CD4-positive, alpha-beta T cell (primary cell): ENCODE data around the gene ELF2. TPM values are rescaled to one million over a fixed set of nuclear protein-coding genes. Genes with fewer than 3 reads are reported as not detected.
"Not testable (repeated sequence)": the region's sequence is repeated elsewhere in the genome, so short reads cannot be mapped to it uniquely, and the experiment has no call there.

Experiments used
- ATAC-seq: fragments of 200-7000 bp; cut with Tn5 transposase; one replicate; pipeline ENCODE4 v1.10.0; 2022; ENCODE audit warnings: mild to moderate bottlenecking; ENCODE audit not compliant: poor library complexity
- CTCF ChIA-PET: fragments of 350-600 bp; sonication (Branson Sonifier 250); formaldehyde crosslinking; loops from one replicate; lab custom pipeline; 2021; ENCODE audit warnings: antibody characterized with exemption, inconsistent platforms; lab: Charles Lee
- POLR2A ChIA-PET: fragments of 350-600 bp; sonication (Branson Sonifier 250); formaldehyde crosslinking; loops from one replicate; lab custom pipeline; 2021; ENCODE audit warnings: antibody characterized with exemption, inconsistent platforms; lab: Charles Lee
- DNase-seq, 14 experiments: peaks; one replicate each; pipeline ENCODE4 v3.0.0-alpha.2; 2013 to 2020; ENCODE audit warnings: mixed read lengths in 2 of 14
- H3K27ac ChIP-seq, 2 donors: one replicate each; pipeline versions ENCODE4 v1.5.1 to v1.7.0; 2013; ENCODE audit warnings: low read length in 2 of 2, low read depth in 1 of 2, mild to moderate bottlenecking in 1 of 2
- H3K27me3 ChIP-seq, 2 experiments: 1 replicate in 1 of 2; 2 replicates in 1 of 2; pipeline versions ENCODE4 v1.6.1 to v1.7.0; 2013; ENCODE audit warnings: low read length in 2 of 2, control low read depth in 1 of 2, mild to moderate bottlenecking in 1 of 2, moderate library complexity in 1 of 2; ENCODE audit not compliant: insufficient read depth in 2 of 2, control insufficient read depth in 1 of 2
- H3K36me3 ChIP-seq: one replicate; pipeline ENCODE4 v1.6.1; 2013; ENCODE audit warnings: low read length, control low read depth; ENCODE audit not compliant: insufficient read depth
- H3K4me1 ChIP-seq: one replicate; pipeline ENCODE4 v1.6.1; 2013; ENCODE audit warnings: low read length, control low read depth; ENCODE audit not compliant: insufficient read depth
- H3K4me3 ChIP-seq: one replicate; pipeline ENCODE4 v1.5.1; 2013; ENCODE audit warnings: mild to moderate bottlenecking, low read length, moderate library complexity
- H3K9me3 ChIP-seq, 2 experiments: 1 replicate in 1 of 2; 2 replicates in 1 of 2; pipeline versions ENCODE4 v1.6.1 to v1.7.0; 2013; ENCODE audit warnings: low read length in 2 of 2, mild to moderate bottlenecking in 2 of 2, control low read depth in 1 of 2, moderate library complexity in 1 of 2; ENCODE audit not compliant: control insufficient read depth in 1 of 2, insufficient read depth in 1 of 2
- H3K27ac Mint-ChIP-seq: one replicate; pipeline ENCODE4 v1.8.0; 2020; ENCODE audit warnings: mixed read lengths
- H3K27me3 Mint-ChIP-seq: one replicate; pipeline ENCODE4 v1.8.0; 2021; ENCODE audit warnings: mixed read lengths
- H3K36me3 Mint-ChIP-seq: one replicate; pipeline ENCODE4 v1.8.0; 2021; ENCODE audit warnings: low read depth, mixed read lengths
- H3K4me1 Mint-ChIP-seq: one replicate; pipeline ENCODE4 v1.8.0; 2021; ENCODE audit warnings: low read depth, mixed read lengths
- H3K4me3 Mint-ChIP-seq: one replicate; pipeline ENCODE4 v1.8.0; 2020; ENCODE audit warnings: mild to moderate bottlenecking, mixed read lengths
- H3K9me3 Mint-ChIP-seq: one replicate; pipeline ENCODE4 v1.8.0; 2020; ENCODE audit warnings: mixed read lengths
- intact Hi-C, 2 experiments: fragments of 100-400 bp; cut with DNase I in 1 of 2; cut with micrococcal nuclease in 1 of 2; formaldehyde crosslinking; loops; one replicate each; pipeline versions ENCODE4 v1.15.1 to v1.9.0; 2023 to 2025; cut with DNase I, micrococcal nuclease
- total RNA-seq, 174 experiments: library from RNA in 2 of 174; stranded (reverse) in 2 of 174; gene quantifications; one replicate each; pipeline ENCODE4 v1.2.3 and lab custom pipeline; 2021 to 2026
- TF ChIP-seq, protein P1 (sequence below): fragments of 200-600 bp; IDR thresholded peaks from one replicate; pipeline ENCODE4 v1.8.0; 2022; ENCODE audit warnings: antibody characterized with exemption, mild to moderate bottlenecking

ELF2 gene
- total RNA-seq, 2 experiments from 2014 or later = 83.3 to 84.1 TPM

DNA sequence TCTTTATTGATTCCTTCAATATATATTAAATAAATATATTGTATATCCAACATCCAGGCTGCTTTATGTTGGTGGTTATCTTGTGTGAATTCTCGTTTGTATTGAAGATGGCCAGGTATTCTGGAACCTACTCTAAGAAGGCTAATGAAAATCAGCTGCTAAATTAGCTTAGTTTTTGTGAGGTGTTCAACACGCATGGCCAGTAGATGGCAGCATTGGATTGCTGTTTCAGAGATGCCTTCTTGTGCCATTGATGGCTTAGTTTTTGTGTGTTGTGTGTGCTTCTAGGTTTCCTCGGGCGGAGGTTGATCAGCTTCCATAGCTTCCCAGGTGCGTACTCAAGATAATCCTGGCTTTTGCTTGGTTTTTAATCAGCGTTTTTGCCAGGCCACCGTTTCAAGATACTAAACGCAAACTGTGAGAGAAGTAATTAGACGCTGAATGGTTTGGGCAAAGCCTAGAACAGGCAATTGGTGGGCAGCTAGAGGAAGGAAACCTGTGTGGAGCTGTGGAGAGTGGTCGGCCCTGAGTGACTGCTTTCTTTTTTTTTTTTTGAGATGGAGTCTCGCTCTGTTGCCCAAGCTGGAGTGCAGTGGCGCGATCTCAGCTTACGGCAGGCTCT lies 146.3 kb downstream of the ELF2 start:
- ATAC-seq = peak; percentile 86
- Histone ChIP-seq H3K27ac (no peak overlapping the region), H3K4me1 (peaks cover 5% of the 10 kb centered on the region), H3K4me3 (no peak overlapping the region), H3K27me3 (no peaks in the 10 kb centered on the region), H3K9me3 (no peaks in the 10 kb centered on the region), H3K36me3 (peaks cover 3% of the 10 kb centered on the region)
- H3K27ac Mint-ChIP-seq = no peak overlapping the region
- H3K27me3 Mint-ChIP-seq = no peaks in the 10 kb centered on the region
- CTCF ChIA-PET = interaction anchor here (0.6 to 2.7 kb wide), 29 partner anchors 10 to 527 kb away, joined by 3 to 22 read pairs (median 5); partner anchors contain the start of genes NAA15, NDUFC1 and NOCT
- H3K9me3 Mint-ChIP-seq = no peaks in the 10 kb centered on the region
- no peak overlapping the region for H3K4me3 Mint-ChIP-seq
- H3K36me3 Mint-ChIP-seq = no peaks in the 10 kb centered on the region
- intact Hi-C loops = loop anchor here (1.0 to 5.0 kb wide), 11 partner anchors 55 to 1222 kb away; partner anchors contain the start of genes ELF2 (in 2 of the 2), NAA15 (in 1 of the 2) and NDUFC1 (in 1 of the 2)
- TF ChIP-seq, protein P1, sequence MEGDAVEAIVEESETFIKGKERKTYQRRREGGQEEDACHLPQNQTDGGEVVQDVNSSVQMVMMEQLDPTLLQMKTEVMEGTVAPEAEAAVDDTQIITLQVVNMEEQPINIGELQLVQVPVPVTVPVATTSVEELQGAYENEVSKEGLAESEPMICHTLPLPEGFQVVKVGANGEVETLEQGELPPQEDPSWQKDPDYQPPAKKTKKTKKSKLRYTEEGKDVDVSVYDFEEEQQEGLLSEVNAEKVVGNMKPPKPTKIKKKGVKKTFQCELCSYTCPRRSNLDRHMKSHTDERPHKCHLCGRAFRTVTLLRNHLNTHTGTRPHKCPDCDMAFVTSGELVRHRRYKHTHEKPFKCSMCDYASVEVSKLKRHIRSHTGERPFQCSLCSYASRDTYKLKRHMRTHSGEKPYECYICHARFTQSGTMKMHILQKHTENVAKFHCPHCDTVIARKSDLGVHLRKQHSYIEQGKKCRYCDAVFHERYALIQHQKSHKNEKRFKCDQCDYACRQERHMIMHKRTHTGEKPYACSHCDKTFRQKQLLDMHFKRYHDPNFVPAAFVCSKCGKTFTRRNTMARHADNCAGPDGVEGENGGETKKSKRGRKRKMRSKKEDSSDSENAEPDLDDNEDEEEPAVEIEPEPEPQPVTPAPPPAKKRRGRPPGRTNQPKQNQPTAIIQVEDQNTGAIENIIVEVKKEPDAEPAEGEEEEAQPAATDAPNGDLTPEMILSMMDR = peak; percentile 88
- H3K4me1 Mint-ChIP-seq = peaks cover 16% of the 10 kb centered on the region
- POLR2A ChIA-PET = interaction anchor here (0.6 to 2.0 kb wide), 10 partner anchors 16 to 622 kb away, joined by 3 to 17 read pairs (median 5); partner anchors contain the start of genes NAA15 and NOCT
- peak; percentile 60 to 91 (median 68) for DNase-seq

DNA sequence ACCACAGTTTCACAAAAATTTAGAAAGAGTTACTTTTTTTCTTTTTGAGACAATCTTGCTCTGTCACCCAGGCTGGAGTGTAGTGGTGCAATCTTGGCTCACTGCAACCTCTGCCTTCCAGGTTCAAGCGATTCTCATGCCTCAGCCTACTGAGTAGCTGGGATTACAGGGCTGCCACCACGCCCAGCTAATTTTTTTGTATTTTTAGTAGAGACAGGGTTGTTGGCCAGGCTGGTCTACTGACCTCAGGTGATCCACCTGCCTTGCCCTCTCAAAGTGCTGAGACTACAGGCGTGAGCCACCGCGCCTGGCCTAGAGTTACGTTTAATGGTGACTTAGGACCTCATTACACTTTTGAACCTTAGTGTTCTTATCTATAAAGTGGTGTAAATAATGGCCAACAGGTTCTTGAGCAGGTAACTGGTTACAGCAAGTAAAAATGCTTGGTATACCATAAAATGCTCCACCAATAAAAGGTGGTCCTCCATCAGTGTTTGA lies 147.1 kb downstream of the ELF2 start:
- not testable (repeated sequence) for DNase-seq, H3K9me3 Mint-ChIP-seq, H3K4me1 Mint-ChIP-seq, H3K27me3 ChIP-seq, H3K36me3 Mint-ChIP-seq, H3K4me3 Mint-ChIP-seq, H3K9me3 ChIP-seq, H3K27ac ChIP-seq, H3K27ac Mint-ChIP-seq, H3K4me1 ChIP-seq, H3K4me3 ChIP-seq, H3K36me3 ChIP-seq, H3K27me3 Mint-ChIP-seq, ATAC-seq
- POLR2A ChIA-PET = interaction anchor here (0.6 to 2.0 kb wide), 10 partner anchors 15 to 622 kb away, joined by 3 to 17 read pairs (median 5); partner anchors contain the start of genes NAA15 and NOCT
- intact Hi-C loops = loop anchor here (1.0 to 5.0 kb wide), 11 partner anchors 55 to 1222 kb away; partner anchors contain the start of genes ELF2 (in 2 of the 2), NAA15 (in 1 of the 2) and NDUFC1 (in 1 of the 2)
- CTCF ChIA-PET = interaction anchor here (0.6 to 2.7 kb wide), 29 partner anchors 11 to 528 kb away, joined by 3 to 22 read pairs (median 5); partner anchors contain the start of genes NAA15, NDUFC1 and NOCT

DNA sequence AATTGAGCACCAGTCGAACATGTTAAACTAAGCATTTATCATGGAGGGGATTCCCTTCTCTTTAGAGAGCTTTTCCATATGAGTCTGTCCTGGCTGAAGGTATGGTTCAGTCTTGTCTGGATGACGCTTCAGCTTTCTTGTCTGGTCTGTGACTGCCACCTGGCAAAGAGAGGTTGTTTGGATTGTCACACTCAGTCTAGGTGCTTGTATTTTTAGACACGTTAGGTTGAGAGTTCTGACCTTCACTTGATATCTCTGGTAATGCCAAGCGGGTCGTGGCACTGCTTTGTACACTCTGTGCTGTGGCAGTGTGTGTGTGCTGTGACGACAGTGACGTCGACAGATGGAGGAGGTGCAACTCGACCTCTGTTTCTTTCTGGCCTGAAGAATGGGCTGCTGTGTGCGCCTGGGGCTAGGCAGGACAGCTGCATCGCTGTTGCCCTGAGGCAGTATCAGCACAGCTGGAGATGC lies 148.8 kb downstream of the ELF2 start:
- no peak for ATAC-seq

More for the DNA sequence above, 148.8 kb downstream of the ELF2 start:
- Histone ChIP-seq H3K4me3 (no peak overlapping the region), H3K27me3 (no peaks in the 10 kb centered on the region), H3K27ac (no peak overlapping the region), H3K9me3 (no peaks in the 10 kb centered on the region), H3K36me3 (peaks cover 3% of the 10 kb centered on the region), H3K4me1 (peaks cover 5% of the 10 kb centered on the region)
- TF ChIP-seq, protein P1 = no peak
- ChIA-PET CTCF (interaction anchor here (0.6 to 0.8 kb wide), 2 partner anchors 11 to 51 kb away, joined by 3 to 5 read pairs; no protein-coding TSS in a partner anchor), POLR2A (interaction anchor here (0.7 kb wide), 1 partner anchor 11 kb away, joined by 3 read pairs; no protein-coding TSS in a partner anchor)
- no peak for DNase-seq
- no peaks in the 10 kb centered on the region for H3K9me3 Mint-ChIP-seq
- H3K27me3 Mint-ChIP-seq = no peaks in the 10 kb centered on the region
- intact Hi-C loops = no loop called here
- H3K4me1 Mint-ChIP-seq = peaks cover 5% of the 10 kb centered on the region
- no peak overlapping the region for H3K4me3 Mint-ChIP-seq
- H3K27ac Mint-ChIP-seq = no peak overlapping the region
- no peaks in the 10 kb centered on the region for H3K36me3 Mint-ChIP-seq
